ENCODE measurements around the gene ABCA10. TPM values are rescaled to one million over a fixed set of nuclear protein-coding genes. Genes with fewer than 3 reads are reported as not detected.
"Not testable (repeated sequence)": the region's sequence is repeated elsewhere in the genome, so short reads cannot be mapped to it uniquely, and the experiment has no call there.

Gene ABCA10
- 10 to 100 TPM in 1 of 4 donors, 1 to 10 TPM in 3; 5.0 to 11.6 (median 6.3) TPM for total RNA-seq
- polyA plus RNA-seq, result 15.9 TPM
- long read RNA-seq, donor 1, partial matches to known transcripts, result 3 of 3 reads
- long read RNA-seq, donor 1, other reads (novel, unspliced or antisense), result 0 of 3 reads
- long read RNA-seq, donor 2, result 0 reads
- long read RNA-seq, donor 3, result 0 reads
- long read RNA-seq, donor 4, partial matches to known transcripts, result 0 of 1 reads
- long read RNA-seq, donor 4, other reads (novel, unspliced or antisense), result 1 of 1 reads

GRCh38 chr17:69228576-69228975 is at the start of gene ABCA10:
TSS of gene ABCA10 (minus strand) at chr17:69228824. CDS start at chr17:69225358, 3,466 bp downstream.
- Histone ChIP-seq H3K4me1 (ENCODE audit: control insufficient read depth, insufficient read depth, low read length) (no peaks in the 10 kb centered on the region), H3K4me3 (ENCODE audit: low read length) (peak within 1 kb of the TSS; percentile 54), H3K27me3 (ENCODE audit: control insufficient read depth, insufficient read depth) (no peaks in the 10 kb centered on the region), H3K27ac (ENCODE audit: low read length) (no peak within 1 kb of the TSS), H3K9me3 (ENCODE audit: control insufficient read depth, low read length) (no peaks in the 10 kb centered on the region)
- 63% methylated on average over 1 of the region's 1 CpG for WGBS
- ATAC-seq (peak in 1 of 2 donors; percentile 57), DNase-seq (no peak)
- intact Hi-C loops (cut with DNase I), result no loop called here

- H3K4me3 ChIP-seq (ENCODE audit: low read length); H3K9me3 ChIP-seq (ENCODE audit: control insufficient read depth, low read length); intact Hi-C loops (cut with DNase I); H3K27me3 ChIP-seq (ENCODE audit: control insufficient read depth, insufficient read depth); H3K27ac ChIP-seq (ENCODE audit: low read length); H3K4me1 ChIP-seq (ENCODE audit: control insufficient read depth, insufficient read depth, low read length); DNase-seq; ATAC-seq: not testable (repeated sequence)
- WGBS, result 94% methylated on average over 4 of the region's 4 CpGs
Observed at GRCh38 chr17:69276279-69276678, 47.7 kb upstream of the ABCA10 start.

GRCh38 chr17:69275751-69276150 is 47.1 kb upstream of the ABCA10 start:
- 95% methylated on average over 4 of the region's 4 CpGs for WGBS
- no peak for DNase-seq
- intact Hi-C loops (cut with DNase I), result no loop called here
- Histone ChIP-seq H3K27ac (ENCODE audit: low read length) (no peak overlapping the region), H3K9me3 (ENCODE audit: control insufficient read depth, low read length) (no peaks in the 10 kb centered on the region), H3K27me3 (ENCODE audit: control insufficient read depth, insufficient read depth) (no peaks in the 10 kb centered on the region), H3K4me1 (ENCODE audit: control insufficient read depth, insufficient read depth, low read length) (no peaks in the 10 kb centered on the region), H3K4me3 (ENCODE audit: low read length) (no peak overlapping the region)
- ATAC-seq, result no peak

GRCh38 chr17:69271023-69271422 is 42.4 kb upstream of the ABCA10 start:
- DNase-seq (no peak), ATAC-seq (no peak)
- no peaks in the 10 kb centered on the region for H3K4me1 ChIP-seq (ENCODE audit: control insufficient read depth, insufficient read depth, low read length)
- H3K4me3 ChIP-seq (ENCODE audit: low read length), result no peak overlapping the region
- 78% methylated on average over 7 of the region's 7 CpGs for WGBS
- no peaks in the 10 kb centered on the region for H3K27me3 ChIP-seq (ENCODE audit: control insufficient read depth, insufficient read depth)
- intact Hi-C loops (cut with DNase I), result no loop called here
- no peaks in the 10 kb centered on the region for H3K9me3 ChIP-seq (ENCODE audit: control insufficient read depth, low read length)
- H3K27ac ChIP-seq (ENCODE audit: low read length), result no peak overlapping the region

GRCh38 chr17:69269131-69269998 is 40.7 kb upstream of the ABCA10 start:
- H3K4me3 ChIP-seq (ENCODE audit: low read length), result no peak overlapping the region
- H3K27me3 ChIP-seq (ENCODE audit: control insufficient read depth, insufficient read depth), result no peaks in the 10 kb centered on the region
- WGBS, result 64% methylated on average over 6 of the region's 6 CpGs
- H3K27ac ChIP-seq (ENCODE audit: low read length), result no peak overlapping the region
- H3K4me1 ChIP-seq (ENCODE audit: control insufficient read depth, insufficient read depth, low read length), result no peaks in the 10 kb centered on the region
- H3K9me3 ChIP-seq (ENCODE audit: control insufficient read depth, low read length), result no peaks in the 10 kb centered on the region
- DNase-seq, result no peak
- intact Hi-C loops (cut with DNase I), result no loop called here
- ATAC-seq, result no peak

GRCh38 chr17:69268543-69269014 is 40.0 kb upstream of the ABCA10 start:
- ATAC-seq, result no peak
- H3K4me3 ChIP-seq (ENCODE audit: low read length), result no peak overlapping the region
- intact Hi-C loops (cut with DNase I), result no loop called here
- DNase-seq, result no peak
- WGBS, result 87% methylated on average over 5 of the region's 5 CpGs
- H3K27me3 ChIP-seq (ENCODE audit: control insufficient read depth, insufficient read depth), result no peaks in the 10 kb centered on the region
- no peaks in the 10 kb centered on the region for H3K4me1 ChIP-seq (ENCODE audit: control insufficient read depth, insufficient read depth, low read length)
- no peak overlapping the region for H3K27ac ChIP-seq (ENCODE audit: low read length)
- H3K9me3 ChIP-seq (ENCODE audit: control insufficient read depth, low read length), result no peaks in the 10 kb centered on the region

- H3K27ac ChIP-seq (ENCODE audit: low read length), result no peak overlapping the region
- H3K4me1 ChIP-seq (ENCODE audit: control insufficient read depth, insufficient read depth, low read length), result no peaks in the 10 kb centered on the region
- ATAC-seq (no peak), DNase-seq (no peak)
- WGBS, result 95% methylated on average over 3 of the region's 3 CpGs
- H3K27me3 ChIP-seq (ENCODE audit: control insufficient read depth, insufficient read depth), result no peaks in the 10 kb centered on the region
- no peaks in the 10 kb centered on the region for H3K9me3 ChIP-seq (ENCODE audit: control insufficient read depth, low read length)
- intact Hi-C loops (cut with DNase I), result no loop called here
- H3K4me3 ChIP-seq (ENCODE audit: low read length), result no peak overlapping the region
Observed at GRCh38 chr17:69267219-69267618, 38.6 kb upstream of the ABCA10 start.

GRCh38 chr17:69265873-69266272 is 37.2 kb upstream of the ABCA10 start:
- WGBS, result 93% methylated on average over 1 of the region's 1 CpG
- no peak for ATAC-seq
- H3K4me3 ChIP-seq (ENCODE audit: low read length), result no peak overlapping the region
- no peaks in the 10 kb centered on the region for H3K9me3 ChIP-seq (ENCODE audit: control insufficient read depth, low read length)
- H3K4me1 ChIP-seq (ENCODE audit: control insufficient read depth, insufficient read depth, low read length), result no peaks in the 10 kb centered on the region
- H3K27me3 ChIP-seq (ENCODE audit: control insufficient read depth, insufficient read depth), result no peaks in the 10 kb centered on the region
- no peak overlapping the region for H3K27ac ChIP-seq (ENCODE audit: low read length)
- no peak for DNase-seq
- intact Hi-C loops (cut with DNase I), result no loop called here

GRCh38 chr17:69254187-69254586 is 25.6 kb upstream of the ABCA10 start:
- Histone ChIP-seq H3K4me3 (ENCODE audit: low read length) (no peak overlapping the region), H3K9me3 (ENCODE audit: control insufficient read depth, low read length) (no peaks in the 10 kb centered on the region), H3K27ac (ENCODE audit: low read length) (no peak overlapping the region), H3K4me1 (ENCODE audit: control insufficient read depth, insufficient read depth, low read length) (no peaks in the 10 kb centered on the region), H3K27me3 (ENCODE audit: control insufficient read depth, insufficient read depth) (no peaks in the 10 kb centered on the region)
- WGBS, result 52% methylated on average over 1 of the region's 1 CpG
- intact Hi-C loops (cut with DNase I), result no loop called here
- DNase-seq (no peak), ATAC-seq (no peak)

GRCh38 chr17:69250641-69251040 is 22.0 kb upstream of the ABCA10 start:
- Histone ChIP-seq H3K27me3 (ENCODE audit: control insufficient read depth, insufficient read depth) (no peaks in the 10 kb centered on the region), H3K27ac (ENCODE audit: low read length) (no peak overlapping the region), H3K4me3 (ENCODE audit: low read length) (no peak overlapping the region), H3K9me3 (ENCODE audit: control insufficient read depth, low read length) (no peaks in the 10 kb centered on the region), H3K4me1 (ENCODE audit: control insufficient read depth, insufficient read depth, low read length) (no peaks in the 10 kb centered on the region)
- ATAC-seq (no peak), DNase-seq (no peak)
- WGBS, result 71% methylated on average over 4 of the region's 4 CpGs
- intact Hi-C loops (cut with DNase I), result no loop called here

GRCh38 chr17:69246726-69247375 is 18.2 kb upstream of the ABCA10 start:
- no peaks in the 10 kb centered on the region for H3K9me3 ChIP-seq (ENCODE audit: control insufficient read depth, low read length)
- DNase-seq (no peak), ATAC-seq (peak; percentile 34 to 64)
- 60% methylated on average over 4 of the region's 4 CpGs for WGBS
- H3K27ac ChIP-seq (ENCODE audit: low read length), result no peak overlapping the region
- H3K27me3 ChIP-seq (ENCODE audit: control insufficient read depth, insufficient read depth), result no peaks in the 10 kb centered on the region
- no peak overlapping the region for H3K4me3 ChIP-seq (ENCODE audit: low read length)
- intact Hi-C loops (cut with DNase I), result loop anchor here in 1 of 4 donors (5.0 kb wide), 1 partner anchor 470 kb away; no protein-coding TSS in a partner anchor
- no peaks in the 10 kb centered on the region for H3K4me1 ChIP-seq (ENCODE audit: control insufficient read depth, insufficient read depth, low read length)
